IPS-NIHi11 (cell line): ENCODE results near the gene TAF5.
"Not testable (repeated sequence)": the region's sequence is repeated elsewhere in the genome, so short reads cannot be mapped to it uniquely, and the experiment has no call there.

Source experiments
- DNase-seq: peaks from one replicate; pipeline ENCODE4 v3.0.0; 2012; ENCODE audit warnings: mixed read lengths, low spot score

Gene TAF5

DNA sequence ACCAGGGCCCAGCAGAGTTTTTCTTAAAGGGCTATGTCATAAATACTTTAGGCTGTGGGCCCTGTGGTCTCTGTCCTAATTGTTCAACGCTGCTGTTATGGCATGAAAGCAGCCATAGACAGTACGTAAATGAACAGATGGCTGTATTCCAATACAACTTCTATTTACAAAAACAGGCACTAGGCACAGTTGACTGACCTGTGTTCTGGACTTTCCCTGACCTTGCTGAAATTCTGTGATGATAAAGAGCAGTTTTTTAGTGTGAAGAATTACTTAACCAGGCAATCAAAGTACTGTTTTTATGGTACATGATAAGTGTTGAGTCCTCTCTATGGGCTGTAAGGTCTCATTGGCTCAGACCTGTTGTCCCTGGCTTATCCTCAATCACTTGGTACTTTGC lies 45.8 kb downstream of the TAF5 start:
- DNase-seq, result no peak

- DNase-seq, result no peak
These were observed 47.8 kb downstream of the TAF5 start for GRCh38 chr10:103415581-103415980.

- peak; percentile 51 for DNase-seq
These were observed 48.8 kb downstream of the TAF5 start for GRCh38 chr10:103416436-103417147.

- not testable (repeated sequence) for DNase-seq
These were observed 49.3 kb downstream of the TAF5 start for GRCh38 chr10:103417148-103417469.

- no peak for DNase-seq
These were observed 49.8 kb downstream of the TAF5 start for GRCh38 chr10:103417601-103418000.

GRCh38 chr10:103419101-103419500 lies 51.3 kb downstream of the TAF5 start:
- no peak for DNase-seq

- no peak for DNase-seq
These were observed 56.0 kb downstream of the TAF5 start for GRCh38 chr10:103423748-103424147.

- DNase-seq, result no peak
These were observed 60.1 kb downstream of the TAF5 start for GRCh38 chr10:103427866-103428265.

DNA sequence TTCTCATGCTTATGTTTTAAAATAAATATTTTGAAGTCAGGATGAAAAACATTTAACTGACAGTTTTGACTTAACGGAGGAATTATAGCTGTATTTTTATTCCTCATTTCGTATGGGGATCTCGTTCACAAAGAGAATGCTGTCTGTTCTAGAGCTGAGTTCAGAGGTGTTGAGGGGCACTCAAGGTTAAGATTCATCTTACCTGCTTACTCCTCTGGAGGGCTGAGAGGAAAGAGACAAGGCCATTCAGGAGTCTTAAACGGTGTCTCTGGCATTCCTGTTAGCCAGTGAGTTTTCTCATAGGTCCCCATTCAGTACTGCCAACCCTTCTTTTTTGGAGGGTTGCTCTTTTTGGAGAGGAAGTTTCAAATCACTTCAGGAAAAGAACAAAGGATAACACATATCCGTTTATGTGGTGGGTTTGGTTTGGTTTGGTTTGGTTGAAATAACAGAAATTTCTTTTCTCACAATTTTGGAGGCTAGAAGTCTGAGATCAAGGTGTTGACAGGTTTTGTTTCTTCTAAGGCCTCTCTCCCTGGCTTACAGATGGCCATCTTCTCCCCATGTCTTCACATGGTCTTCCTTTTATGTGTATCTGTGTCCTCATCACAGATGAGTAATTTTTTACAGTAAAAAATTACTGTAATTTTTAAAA lies 61.3 kb downstream of the TAF5 start:
- no peak for DNase-seq

- DNase-seq, result no peak
These were observed 61.9 kb downstream of the TAF5 start for GRCh38 chr10:103429647-103430046.

- DNase-seq, result no peak
These were observed 64.1 kb downstream of the TAF5 start for GRCh38 chr10:103431902-103432301.

GRCh38 chr10:103433858-103434257 lies 66.1 kb downstream of the TAF5 start:
- no peak for DNase-seq
